Measurements from ENCODE around the gene CYP4F2.
"Not testable (repeated sequence)": the region's sequence is repeated elsewhere in the genome, so short reads cannot be mapped to it uniquely, and the experiment has no call there.

Gene CYP4F2

GRCh38 chr19:15900032-15900431, 2.2 kb upstream of the CYP4F2 start:
- DNase-seq (ENCODE audit: low read depth in 1 of 2, low spot score in 1 of 2) = not testable (repeated sequence)

- DNase-seq (ENCODE audit: low read depth in 1 of 2, low spot score in 1 of 2) = not testable (repeated sequence)
Measured at GRCh38 chr19:15899561-15899960, 1.7 kb upstream of the CYP4F2 start.

- no peak for DNase-seq (ENCODE audit: low read depth in 1 of 2, low spot score in 1 of 2)
Measured at GRCh38 chr19:15897026-15897737, 692 bp downstream of the CYP4F2 start.

- no peak for DNase-seq (ENCODE audit: low read depth in 1 of 2, low spot score in 1 of 2)
Measured at GRCh38 chr19:15895876-15896430, 1.9 kb downstream of the CYP4F2 start.

GRCh38 chr19:15894359-15894758, 3.5 kb downstream of the CYP4F2 start:
- no peak for DNase-seq (ENCODE audit: low read depth in 1 of 2, low spot score in 1 of 2)

- DNase-seq (ENCODE audit: low read depth in 1 of 2, low spot score in 1 of 2) = no peak
Measured at GRCh38 chr19:15893477-15893876, 4.4 kb downstream of the CYP4F2 start.

- no peak for DNase-seq (ENCODE audit: low read depth in 1 of 2, low spot score in 1 of 2)
Measured at GRCh38 chr19:15892012-15892411, 5.9 kb downstream of the CYP4F2 start.

GRCh38 chr19:15891434-15891833, 6.4 kb downstream of the CYP4F2 start:
- no peak for DNase-seq (ENCODE audit: low read depth in 1 of 2, low spot score in 1 of 2)

- DNase-seq (ENCODE audit: low read depth in 1 of 2, low spot score in 1 of 2) = not testable (repeated sequence)
Measured at GRCh38 chr19:15889339-15889738, 8.5 kb downstream of the CYP4F2 start.

- no peak for DNase-seq (ENCODE audit: low read depth in 1 of 2, low spot score in 1 of 2)
Measured at GRCh38 chr19:15885919-15886318, 12.0 kb downstream of the CYP4F2 start.

- no peak for DNase-seq (ENCODE audit: low read depth in 1 of 2, low spot score in 1 of 2)
Measured at GRCh38 chr19:15885167-15885566, 12.7 kb downstream of the CYP4F2 start.

GRCh38 chr19:15883329-15883728, 14.5 kb downstream of the CYP4F2 start:
- not testable (repeated sequence) for DNase-seq (ENCODE audit: low read depth in 1 of 2, low spot score in 1 of 2)

GRCh38 chr19:15874821-15875474, 22.9 kb downstream of the CYP4F2 start:
- DNase-seq (ENCODE audit: low read depth in 1 of 2, low spot score in 1 of 2) = no peak

- not testable (repeated sequence) for DNase-seq (ENCODE audit: low read depth in 1 of 2, low spot score in 1 of 2)
Measured at GRCh38 chr19:15873771-15874170, 24.1 kb downstream of the CYP4F2 start.

GRCh38 chr19:15871570-15871969, 26.3 kb downstream of the CYP4F2 start:
- DNase-seq (ENCODE audit: low read depth in 1 of 2, low spot score in 1 of 2) = no peak

GRCh38 chr19:15869873-15870272, 28.0 kb downstream of the CYP4F2 start:
- no peak for DNase-seq (ENCODE audit: low read depth in 1 of 2, low spot score in 1 of 2)

GRCh38 chr19:15869109-15869555, 28.7 kb downstream of the CYP4F2 start:
- peak; percentile 1 to 15 for DNase-seq (ENCODE audit: low read depth in 1 of 2, low spot score in 1 of 2)

GRCh38 chr19:15866636-15867035, 31.2 kb downstream of the CYP4F2 start:
- no peak for DNase-seq (ENCODE audit: low read depth in 1 of 2, low spot score in 1 of 2)

- no peak for DNase-seq (ENCODE audit: low read depth in 1 of 2, low spot score in 1 of 2)
Measured at GRCh38 chr19:15864824-15865223, 33.0 kb downstream of the CYP4F2 start.

GRCh38 chr19:15863272-15863671, 34.6 kb downstream of the CYP4F2 start:
- no peak for DNase-seq (ENCODE audit: low read depth in 1 of 2, low spot score in 1 of 2)

GRCh38 chr19:15862444-15862843, 35.4 kb downstream of the CYP4F2 start:
- DNase-seq (ENCODE audit: low read depth in 1 of 2, low spot score in 1 of 2) = no peak

- no peak for DNase-seq (ENCODE audit: low read depth in 1 of 2, low spot score in 1 of 2)
Measured at GRCh38 chr19:15860522-15860921, 37.4 kb downstream of the CYP4F2 start.
